Fibroblast of the aortic adventitia (primary cell): Measurements from ENCODE around the gene GAPVD1. TPM values are rescaled to one million over a fixed set of nuclear protein-coding genes. Genes with fewer than 3 reads are reported as not detected.

Experiments used
- DNase-seq: peaks from one replicate; pipeline ENCODE4 v3.0.0-alpha.2; 2010; ENCODE audit warnings: low read depth
- H3K4me3 ChIP-seq: 2 replicates; pipeline ENCODE4 v1.5.1; 2011; ENCODE audit warnings: low read depth, mild to moderate bottlenecking, control low read depth, low read length, moderate library complexity
- total RNA-seq: library from RNA; depleted of rRNA; stranded (reverse); fragments of >200 nt; gene quantifications from 2 replicates; pipeline ENCODE4 v1.2.3, GENCODE V29; 2012; ENCODE audit warnings: low replicate concordance
- TF ChIP-seq, protein P1 (sequence below): IDR thresholded peaks from 2 replicates; pipeline ENCODE4 v1.5.1; 2011; ENCODE audit warnings: mild to moderate bottlenecking, low read length, control low read depth, inconsistent platforms; ENCODE audit not compliant: insufficient read depth

Gene GAPVD1
- total RNA-seq, 1 donor: 52.7 TPM

DNA sequence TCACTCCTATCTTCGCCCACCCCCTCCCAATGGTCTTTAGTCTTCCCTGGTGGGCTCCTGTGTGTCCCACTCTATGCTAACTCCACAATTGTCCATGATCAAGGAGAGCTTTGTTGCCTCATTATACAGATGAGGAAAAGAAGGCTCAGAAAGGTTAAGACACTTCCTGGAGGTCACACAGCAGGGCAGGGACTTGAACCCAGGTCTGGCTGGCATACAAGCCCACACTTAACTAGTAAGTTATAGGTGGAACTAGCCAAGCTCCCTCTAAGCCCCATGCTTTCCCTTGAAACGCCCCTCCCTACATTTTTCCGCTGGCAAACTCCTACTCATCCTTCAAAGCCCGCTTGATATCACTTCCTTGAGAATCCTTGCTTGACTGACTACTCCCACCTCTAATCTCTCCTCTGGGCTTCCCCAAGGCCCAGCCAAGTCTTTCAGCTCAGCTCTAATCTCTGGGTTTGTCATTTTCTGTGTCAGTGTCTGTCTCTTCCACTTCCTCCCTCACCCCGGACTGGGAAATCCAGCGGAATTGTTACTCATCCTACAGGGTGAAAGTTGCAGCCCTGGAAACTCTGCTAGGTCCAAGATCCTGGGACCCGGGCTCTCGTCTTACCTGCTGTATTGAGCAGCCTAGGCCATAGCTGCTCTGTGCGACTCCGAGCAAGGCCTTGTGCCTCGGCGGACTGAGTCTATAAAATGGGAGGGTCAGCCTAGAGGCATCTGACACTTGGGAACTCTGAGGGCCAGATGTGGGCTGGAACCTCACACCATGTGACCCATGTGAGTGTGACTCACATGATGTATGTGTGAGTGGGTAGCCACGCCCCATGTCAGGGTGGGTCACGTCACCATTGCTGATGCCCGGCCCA is 144.5 kb downstream of the GAPVD1 start:
- TF ChIP-seq, protein P1, sequence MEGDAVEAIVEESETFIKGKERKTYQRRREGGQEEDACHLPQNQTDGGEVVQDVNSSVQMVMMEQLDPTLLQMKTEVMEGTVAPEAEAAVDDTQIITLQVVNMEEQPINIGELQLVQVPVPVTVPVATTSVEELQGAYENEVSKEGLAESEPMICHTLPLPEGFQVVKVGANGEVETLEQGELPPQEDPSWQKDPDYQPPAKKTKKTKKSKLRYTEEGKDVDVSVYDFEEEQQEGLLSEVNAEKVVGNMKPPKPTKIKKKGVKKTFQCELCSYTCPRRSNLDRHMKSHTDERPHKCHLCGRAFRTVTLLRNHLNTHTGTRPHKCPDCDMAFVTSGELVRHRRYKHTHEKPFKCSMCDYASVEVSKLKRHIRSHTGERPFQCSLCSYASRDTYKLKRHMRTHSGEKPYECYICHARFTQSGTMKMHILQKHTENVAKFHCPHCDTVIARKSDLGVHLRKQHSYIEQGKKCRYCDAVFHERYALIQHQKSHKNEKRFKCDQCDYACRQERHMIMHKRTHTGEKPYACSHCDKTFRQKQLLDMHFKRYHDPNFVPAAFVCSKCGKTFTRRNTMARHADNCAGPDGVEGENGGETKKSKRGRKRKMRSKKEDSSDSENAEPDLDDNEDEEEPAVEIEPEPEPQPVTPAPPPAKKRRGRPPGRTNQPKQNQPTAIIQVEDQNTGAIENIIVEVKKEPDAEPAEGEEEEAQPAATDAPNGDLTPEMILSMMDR: no peak
- DNase-seq: no peak

DNA sequence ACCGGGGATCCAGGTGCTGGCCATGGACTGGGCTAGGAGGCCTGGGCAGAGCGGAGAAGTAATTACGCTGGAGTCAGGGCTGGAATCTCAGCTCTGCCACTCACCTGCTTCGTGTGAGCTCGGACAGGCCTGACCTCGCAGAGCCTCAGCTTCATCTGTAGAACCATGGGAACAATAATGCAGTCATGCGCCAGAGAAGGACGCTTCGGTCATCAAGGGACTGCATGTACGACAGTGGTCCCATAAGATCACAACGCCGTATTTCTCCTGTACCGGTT is 145.1 kb downstream of the GAPVD1 start:
- no peak overlapping the region for H3K4me3 ChIP-seq
- TF ChIP-seq, protein P1: no peak
- no peak for DNase-seq

More for the DNA sequence above, 144.5 kb downstream of the GAPVD1 start:
- H3K4me3 ChIP-seq: no peak overlapping the region

DNA sequence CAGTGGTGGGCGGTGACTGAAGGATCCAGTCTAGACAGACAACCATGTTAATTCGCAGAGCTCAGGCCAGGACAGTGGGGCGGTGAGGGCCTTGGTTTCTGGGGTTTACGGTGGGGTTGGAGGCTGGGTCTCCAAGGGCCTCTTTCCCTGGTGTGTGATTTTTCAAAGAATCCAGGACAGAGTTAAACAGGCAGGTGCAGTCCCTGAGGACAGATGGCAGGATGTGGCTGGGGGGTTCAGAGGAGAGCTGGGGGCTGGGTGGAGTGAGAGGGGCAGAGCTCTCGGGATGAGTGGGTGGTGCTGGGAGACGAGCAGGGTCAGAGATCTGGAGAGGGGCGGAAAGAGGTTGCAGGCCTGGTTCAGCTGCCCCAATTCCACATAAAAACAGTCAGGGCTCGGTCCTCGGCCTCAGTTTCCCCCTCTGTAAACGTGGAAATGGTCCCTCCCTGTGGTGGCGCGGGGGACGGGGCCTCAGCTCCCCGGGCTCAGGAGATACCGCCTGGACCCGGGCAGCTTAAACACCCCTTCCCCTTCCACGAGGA is 145.9 kb downstream of the GAPVD1 start:
- H3K4me3 ChIP-seq: peak overlapping the region; percentile 66
- TF ChIP-seq, protein P1: no peak
- DNase-seq: no peak

DNA sequence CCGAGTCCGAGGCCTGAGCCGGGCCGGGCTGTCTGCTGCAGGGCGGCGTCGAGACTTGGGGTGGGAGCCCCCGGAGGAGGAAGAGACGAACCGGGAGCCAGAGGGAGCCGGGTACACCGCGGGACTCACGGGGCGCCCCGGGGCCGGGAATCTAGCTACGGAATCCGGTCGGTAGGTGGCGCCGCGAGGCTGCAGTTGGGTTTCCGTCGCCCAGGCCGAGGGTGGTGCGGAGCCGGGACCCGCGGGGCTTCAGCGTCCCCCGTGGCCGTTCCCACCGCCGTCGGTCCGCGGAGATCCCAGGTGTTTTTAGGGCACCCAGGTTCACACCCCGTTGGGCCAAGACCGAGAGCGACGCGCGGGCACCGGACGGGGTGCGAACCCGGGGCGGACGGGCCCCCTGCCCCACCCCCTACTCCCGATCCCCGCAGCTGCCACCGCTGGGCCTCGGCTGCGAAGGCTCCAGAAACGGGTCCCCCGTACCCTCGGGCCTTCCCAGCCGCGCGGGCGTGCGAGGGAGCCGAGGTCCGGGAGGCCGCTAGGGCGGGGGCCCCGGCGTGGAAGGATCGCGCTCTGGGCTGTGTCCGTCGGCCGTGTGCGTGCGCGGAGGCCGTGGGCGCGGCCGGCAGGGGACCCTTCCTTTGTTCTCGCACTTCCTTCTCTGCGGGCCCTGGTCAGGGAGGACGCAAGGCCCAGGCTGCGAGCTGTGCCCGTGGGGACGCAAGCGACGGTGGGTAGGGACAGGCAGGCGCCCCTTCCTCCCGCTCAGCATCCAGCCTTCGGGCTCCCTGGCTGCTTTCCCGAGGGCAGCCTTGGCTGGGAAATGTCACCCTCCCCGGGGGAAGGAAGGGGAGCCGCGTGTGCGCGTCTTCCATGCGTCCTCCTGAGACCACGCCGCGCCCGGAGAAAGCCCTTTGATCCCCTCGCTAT is 146.6 kb downstream of the GAPVD1 start:
- DNase-seq: peak; percentile 66
- TF ChIP-seq, protein P1: peak; percentile 78
- H3K4me3 ChIP-seq: peak overlapping the region; percentile 66

DNA sequence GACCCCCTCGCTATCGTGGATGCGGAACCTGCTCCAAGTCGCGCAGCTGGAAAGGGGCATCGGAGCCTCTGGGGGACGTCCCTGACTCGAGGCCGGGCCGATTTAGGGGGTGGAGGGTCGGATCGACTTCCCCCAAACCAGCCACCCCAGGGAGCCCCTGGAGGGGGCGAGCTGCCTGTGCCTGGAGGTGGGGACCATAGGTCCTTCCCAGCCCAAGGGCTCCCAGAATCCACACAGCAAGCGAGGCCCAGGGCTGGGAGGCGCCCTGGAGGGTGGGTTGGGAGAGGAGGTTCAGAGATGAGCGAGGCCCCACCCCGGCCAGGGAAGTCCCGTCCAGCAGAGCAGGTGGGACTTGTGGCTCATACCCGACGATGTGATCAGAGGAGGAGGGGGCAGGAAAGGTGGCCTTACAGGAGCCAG is 147.6 kb downstream of the GAPVD1 start:
- DNase-seq: no peak
- H3K4me3 ChIP-seq: no peak overlapping the region
- TF ChIP-seq, protein P1: no peak

DNA sequence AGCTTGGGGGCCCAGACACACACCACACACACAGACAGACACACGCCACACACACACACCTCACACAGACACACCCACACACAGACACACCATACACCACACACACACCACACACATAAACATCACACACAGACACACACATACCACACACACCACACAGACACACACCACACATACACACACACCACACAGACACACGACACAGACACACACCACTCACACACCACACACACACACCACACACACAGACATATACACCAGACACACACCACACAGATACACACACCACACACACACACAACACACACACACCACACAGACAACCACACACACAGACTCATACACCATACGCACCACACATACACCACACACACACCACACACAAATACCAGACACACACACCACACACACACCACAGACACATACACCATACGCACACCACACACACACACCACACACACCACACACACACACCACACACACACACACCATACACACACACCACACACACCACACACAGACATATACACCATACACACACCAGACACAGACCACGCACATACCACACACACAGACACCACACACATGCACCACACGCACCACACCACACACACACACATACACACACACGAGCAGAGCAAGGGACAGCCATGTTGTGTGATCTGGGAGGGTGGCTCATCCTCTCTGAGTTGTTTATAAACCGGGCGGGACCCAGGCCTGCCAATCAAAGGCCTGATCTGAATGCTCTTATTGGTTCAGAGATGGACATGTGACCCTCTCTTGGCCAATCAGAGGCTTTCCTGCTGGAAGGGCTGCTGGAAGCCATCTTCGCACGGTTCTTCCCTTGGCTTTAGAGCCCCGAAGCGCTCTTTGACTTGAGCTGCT is 148.3 kb downstream of the GAPVD1 start:
- no peak for DNase-seq
- no peak overlapping the region for H3K4me3 ChIP-seq
- TF ChIP-seq, protein P1: no peak
